ENCODE measurements around the gene TRAPPC5.

- no peak for TF ChIP-seq EGR1 (IDR thresholded peaks at IDR 0.05; ENCODE audit: low read depth)
- no peak for TF ChIP-seq CTCF (IDR thresholded peaks at IDR 0.05 in 2 of 3, conservative IDR thresholded peaks at IDR 0.05 in 1 of 3; ENCODE audit: borderline replicate concordance in 1 of 3, insufficient read depth in 1 of 3, low read depth in 2 of 3, low read length in 2 of 3)
- TF ChIP-seq POLR2AphosphoS5 (IDR thresholded peaks at IDR 0.05; ENCODE audit: low read depth, low read length), result no peak
- TF ChIP-seq EZH2 (IDR thresholded peaks at IDR 0.05), result no peak
- TF ChIP-seq YY1 (IDR thresholded peaks at IDR 0.05; ENCODE audit: extremely low read depth, insufficient replicate concordance, low read depth, low read length), result no peak
Measured at GRCh38 chr19:7676376-7676775, 4.3 kb upstream of the TRAPPC5 start.
